ENCODE data around the gene NBEAL1. TPM values are rescaled to one million over a fixed set of nuclear protein-coding genes. Genes with fewer than 3 reads are reported as not detected.
"Not testable (repeated sequence)": the region's sequence is repeated elsewhere in the genome, so short reads cannot be mapped to it uniquely, and the experiment has no call there.

NBEAL1 gene
- 10 to 100 TPM; 17.7 to 29.2 (median 23.8) TPM for total RNA-seq (2021; fragmentation: NEBNext Ultra II Directional; extraction: Animal tissue kit (Norgen Biotek cat#: 25700))
- long read RNA-seq, partial matches to known transcripts, result 11 of 23 reads
- long read RNA-seq, other reads (novel, unspliced or antisense), result 12 of 23 reads

- DNase-seq, result peak; percentile 97
- no peaks in the 10 kb centered on the region for H3K9me3 Mint-ChIP-seq
- H3K4me3 Mint-ChIP-seq, result peak within 1 kb of the TSS; percentile 92
- no peaks in the 10 kb centered on the region for H3K27me3 Mint-ChIP-seq (ENCODE audit: insufficient read depth)
- TF ChIP-seq CTCF (IDR thresholded peaks at IDR 0.05), result no peak
- H3K27ac Mint-ChIP-seq, result peak within 1 kb of the TSS; percentile 97
- H3K4me1 Mint-ChIP-seq (ENCODE audit: low read depth), result peaks cover 52% of the 10 kb centered on the region
- peaks cover 16% of the 10 kb centered on the region for H3K36me3 Mint-ChIP-seq (ENCODE audit: low read depth)
Observed at GRCh38 chr2:203014456-203015199, at the start of gene NBEAL1. Gene NBEAL1 (plus strand): TSS chr2:203014875. CDS start chr2:203016385, 1,510 bp downstream.

GRCh38 chr2:202965810-202966460 is 48.7 kb upstream of the NBEAL1 start:
- Mint-ChIP-seq H3K36me3 (ENCODE audit: low read depth) (no peaks in the 10 kb centered on the region), H3K27ac (peak overlapping the region; percentile 73), H3K4me3 (no peak overlapping the region), H3K9me3 (no peaks in the 10 kb centered on the region), H3K27me3 (ENCODE audit: insufficient read depth) (no peaks in the 10 kb centered on the region), H3K4me1 (ENCODE audit: low read depth) (no peaks in the 10 kb centered on the region)
- no peak for DNase-seq
- TF ChIP-seq CTCF (IDR thresholded peaks at IDR 0.05), result no peak

- not testable (repeated sequence) for H3K4me3 Mint-ChIP-seq; H3K36me3 Mint-ChIP-seq (ENCODE audit: low read depth); DNase-seq; H3K4me1 Mint-ChIP-seq (ENCODE audit: low read depth); H3K9me3 Mint-ChIP-seq; H3K27me3 Mint-ChIP-seq (ENCODE audit: insufficient read depth); H3K27ac Mint-ChIP-seq
Observed at GRCh38 chr2:202969404-202969803, 45.3 kb upstream of the NBEAL1 start.

- no peak overlapping the region for H3K4me3 Mint-ChIP-seq
- no peak for TF ChIP-seq CTCF (IDR thresholded peaks at IDR 0.05)
- no peak overlapping the region for H3K27ac Mint-ChIP-seq
- H3K36me3 Mint-ChIP-seq (ENCODE audit: low read depth), result no peaks in the 10 kb centered on the region
- no peaks in the 10 kb centered on the region for H3K27me3 Mint-ChIP-seq (ENCODE audit: insufficient read depth)
- DNase-seq, result no peak
- H3K9me3 Mint-ChIP-seq, result no peaks in the 10 kb centered on the region
- no peaks in the 10 kb centered on the region for H3K4me1 Mint-ChIP-seq (ENCODE audit: low read depth)
Observed at GRCh38 chr2:202976809-202977208, 37.9 kb upstream of the NBEAL1 start.

- Mint-ChIP-seq H3K9me3 (no peaks in the 10 kb centered on the region), H3K36me3 (ENCODE audit: low read depth) (no peaks in the 10 kb centered on the region), H3K27ac (no peak overlapping the region), H3K4me1 (ENCODE audit: low read depth) (no peaks in the 10 kb centered on the region), H3K4me3 (no peak overlapping the region), H3K27me3 (ENCODE audit: insufficient read depth) (no peaks in the 10 kb centered on the region)
- TF ChIP-seq CTCF (IDR thresholded peaks at IDR 0.05), result no peak
- no peak for DNase-seq
Observed at GRCh38 chr2:202982779-202983491, 31.7 kb upstream of the NBEAL1 start.
